Stimulated activated CD4-positive, alpha-beta T cell treated with anti-CD3 and anti-CD28 coated beads, TNF-alpha, amount 100 ng/mL, for 24 hours (primary cell): ENCODE measurements around the gene FUS.
"Not testable (repeated sequence)": the region's sequence is repeated elsewhere in the genome, so short reads cannot be mapped to it uniquely, and the experiment has no call there.

Source experiments
- DNase-seq, 3 experiments: peaks; one replicate each; pipeline ENCODE4 v3.0.0-alpha.2; 2020; ENCODE audit warnings: low read depth in 3 of 3

The FUS gene

DNA sequence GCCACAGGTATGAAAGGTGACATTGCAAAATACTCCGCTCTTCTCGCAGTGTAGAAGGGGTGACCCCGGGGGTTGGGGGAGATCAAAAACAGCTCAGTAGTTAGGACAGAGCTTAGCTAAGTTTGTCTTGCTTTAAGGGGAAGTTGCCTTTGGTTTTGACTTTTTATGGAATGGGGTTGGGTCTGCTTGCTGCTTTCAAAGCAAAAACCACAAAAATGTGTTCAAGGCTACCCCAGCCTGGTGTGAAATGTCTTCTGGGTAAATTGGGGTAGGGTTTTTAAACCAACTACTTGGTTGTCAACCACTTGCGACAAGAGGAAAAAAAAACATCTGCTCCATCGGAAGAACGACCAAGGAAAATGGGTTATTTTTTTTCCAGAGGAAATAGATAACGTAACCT, 6.2 kb downstream of the FUS start:
- DNase-seq: no peak

DNA sequence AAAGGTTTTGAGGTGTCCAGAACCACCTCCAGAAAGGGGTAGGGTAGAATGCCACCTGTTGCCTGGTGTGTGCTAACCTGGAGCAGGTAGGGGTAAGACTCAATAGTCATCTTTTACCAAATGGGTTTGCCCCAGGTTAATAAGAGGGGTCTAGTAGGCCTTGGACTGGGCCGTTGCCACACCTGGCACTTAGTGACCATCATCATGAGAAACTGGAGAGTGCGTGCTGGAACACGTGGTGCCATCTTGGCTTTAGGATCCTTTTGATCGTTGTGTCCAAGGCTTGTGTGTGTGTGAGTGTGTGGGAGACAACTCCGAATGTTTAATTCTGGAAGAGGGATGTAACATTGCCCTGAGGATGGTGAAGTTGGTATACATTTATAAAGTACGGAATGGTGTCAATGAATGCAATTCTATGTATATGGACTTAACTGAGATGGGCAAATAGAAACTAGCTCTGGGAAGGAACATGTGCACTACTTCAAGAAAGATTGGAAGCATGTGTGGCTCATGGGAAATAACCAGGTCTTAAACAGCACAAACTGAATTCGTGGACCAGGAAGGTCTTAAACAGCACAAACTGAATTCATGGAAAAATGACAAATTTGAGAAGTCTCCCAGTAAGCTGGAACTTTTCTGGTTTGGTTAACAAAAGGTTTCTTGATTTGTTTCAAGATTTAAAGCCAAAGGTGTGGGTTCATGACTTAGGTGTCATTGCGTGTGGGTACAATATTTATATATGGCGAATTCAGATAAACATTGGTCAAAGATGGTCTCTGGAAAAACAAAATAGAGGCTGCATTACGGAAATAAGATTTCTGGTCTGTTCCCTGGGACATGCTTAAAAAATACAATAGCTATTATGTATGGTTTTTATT, 7.2 kb downstream of the FUS start:
- no peak for DNase-seq

GRCh38 chr16:31187808-31188189, 7.9 kb downstream of the FUS start:
- DNase-seq: no peak

DNA sequence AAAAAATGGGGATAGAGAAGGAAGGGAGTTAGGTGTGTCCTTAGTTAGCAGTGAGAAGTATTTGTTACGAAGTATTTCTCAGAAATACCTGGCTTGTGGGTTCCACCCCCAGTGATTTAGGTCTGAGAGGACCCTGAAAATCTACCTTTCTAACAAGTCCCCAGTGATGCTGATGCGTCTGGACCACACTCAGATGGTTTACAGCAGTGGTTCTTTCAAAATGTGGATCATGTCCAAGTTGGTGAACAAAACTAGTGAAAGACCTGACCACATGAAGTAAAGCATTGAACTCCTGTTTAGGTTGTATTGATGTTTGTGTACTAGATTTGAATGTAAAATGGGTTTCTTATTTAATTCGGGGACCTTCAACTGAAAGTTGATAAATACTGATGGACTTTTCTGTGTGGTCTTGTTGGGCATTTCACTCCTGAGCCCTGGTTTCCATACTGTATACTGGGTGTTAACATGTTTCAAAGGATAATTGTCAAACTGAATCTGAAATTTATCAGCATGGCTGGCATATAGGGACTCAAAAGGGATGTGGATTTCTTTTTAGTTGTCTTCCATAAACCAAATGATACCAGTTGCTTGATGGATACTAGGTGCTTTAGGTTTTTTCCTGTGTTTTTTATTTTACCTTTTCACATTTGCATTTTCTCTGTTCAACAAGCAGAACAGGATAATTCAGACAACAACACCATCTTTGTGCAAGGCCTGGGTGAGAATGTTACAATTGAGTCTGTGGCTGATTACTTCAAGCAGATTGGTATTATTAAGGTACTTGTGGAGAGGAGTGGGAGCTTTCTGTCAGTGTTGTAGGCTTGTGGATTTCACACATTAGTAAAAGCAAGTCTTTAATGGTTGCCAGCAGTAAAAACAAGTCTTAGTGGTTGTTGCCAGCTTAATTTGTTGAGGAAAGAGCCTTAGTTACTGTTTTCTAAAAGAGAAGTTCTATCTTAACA, 8.8 kb downstream of the FUS start:
- no peak for DNase-seq

DNA sequence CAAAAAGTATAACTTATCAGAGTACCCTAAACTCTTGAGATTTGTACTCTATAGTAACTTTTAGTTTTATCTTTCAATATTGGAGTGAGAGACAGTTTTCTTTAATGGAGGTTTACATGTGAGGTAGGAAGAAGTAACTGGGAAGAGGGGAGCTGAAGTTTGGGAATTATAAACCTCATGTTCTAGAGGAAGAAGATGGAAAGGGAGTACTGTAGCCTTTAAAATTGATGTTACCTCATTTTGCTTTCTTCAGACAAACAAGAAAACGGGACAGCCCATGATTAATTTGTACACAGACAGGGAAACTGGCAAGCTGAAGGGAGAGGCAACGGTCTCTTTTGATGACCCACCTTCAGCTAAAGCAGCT, 9.5 kb downstream of the FUS start:
- no peak for DNase-seq

DNA sequence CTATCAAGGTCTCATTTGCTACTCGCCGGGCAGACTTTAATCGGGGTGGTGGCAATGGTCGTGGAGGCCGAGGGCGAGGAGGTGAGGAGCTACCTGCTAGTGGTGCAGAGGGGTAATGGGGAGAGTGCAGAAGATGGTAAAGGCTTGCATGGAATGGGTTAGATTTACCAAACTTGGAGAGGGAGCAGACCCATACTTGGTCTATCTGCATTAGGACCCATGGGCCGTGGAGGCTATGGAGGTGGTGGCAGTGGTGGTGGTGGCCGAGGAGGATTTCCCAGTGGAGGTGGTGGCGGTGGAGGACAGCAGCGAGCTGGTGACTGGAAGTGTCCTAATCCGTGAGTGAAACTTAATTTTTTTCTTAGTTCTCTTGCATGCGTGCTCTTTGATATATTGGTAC, 10.1 kb downstream of the FUS start:
- DNase-seq: no peak

DNA sequence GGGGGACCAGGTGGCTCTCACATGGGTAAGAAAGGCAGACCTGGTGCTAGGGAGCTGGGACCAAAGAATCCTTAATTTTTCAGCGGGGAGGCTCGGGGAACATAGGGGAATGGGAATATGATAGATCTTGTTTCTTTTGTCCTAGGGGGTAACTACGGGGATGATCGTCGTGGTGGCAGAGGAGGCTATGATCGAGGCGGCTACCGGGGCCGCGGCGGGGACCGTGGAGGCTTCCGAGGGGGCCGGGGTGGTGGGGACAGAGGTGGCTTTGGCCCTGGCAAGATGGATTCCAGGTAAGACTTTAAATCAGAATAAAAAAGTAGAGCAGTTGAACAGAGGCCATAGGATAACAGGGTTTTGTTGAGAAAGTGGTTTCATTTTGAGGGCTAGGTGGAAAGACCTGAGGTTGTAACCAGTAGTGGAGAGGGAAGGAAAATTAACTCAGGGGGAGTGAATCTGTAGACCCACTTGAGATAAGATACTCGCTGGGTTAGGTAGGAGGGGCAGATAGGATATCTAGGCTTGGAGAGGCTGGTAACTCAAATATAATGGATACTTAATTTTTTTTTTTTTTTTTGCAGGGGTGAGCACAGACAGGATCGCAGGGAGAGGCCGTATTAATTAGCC, 11.0 kb downstream of the FUS start:
- no peak for DNase-seq

- no peak for DNase-seq
These were observed 11.9 kb downstream of the FUS start for GRCh38 chr16:31191697-31192428.

DNA sequence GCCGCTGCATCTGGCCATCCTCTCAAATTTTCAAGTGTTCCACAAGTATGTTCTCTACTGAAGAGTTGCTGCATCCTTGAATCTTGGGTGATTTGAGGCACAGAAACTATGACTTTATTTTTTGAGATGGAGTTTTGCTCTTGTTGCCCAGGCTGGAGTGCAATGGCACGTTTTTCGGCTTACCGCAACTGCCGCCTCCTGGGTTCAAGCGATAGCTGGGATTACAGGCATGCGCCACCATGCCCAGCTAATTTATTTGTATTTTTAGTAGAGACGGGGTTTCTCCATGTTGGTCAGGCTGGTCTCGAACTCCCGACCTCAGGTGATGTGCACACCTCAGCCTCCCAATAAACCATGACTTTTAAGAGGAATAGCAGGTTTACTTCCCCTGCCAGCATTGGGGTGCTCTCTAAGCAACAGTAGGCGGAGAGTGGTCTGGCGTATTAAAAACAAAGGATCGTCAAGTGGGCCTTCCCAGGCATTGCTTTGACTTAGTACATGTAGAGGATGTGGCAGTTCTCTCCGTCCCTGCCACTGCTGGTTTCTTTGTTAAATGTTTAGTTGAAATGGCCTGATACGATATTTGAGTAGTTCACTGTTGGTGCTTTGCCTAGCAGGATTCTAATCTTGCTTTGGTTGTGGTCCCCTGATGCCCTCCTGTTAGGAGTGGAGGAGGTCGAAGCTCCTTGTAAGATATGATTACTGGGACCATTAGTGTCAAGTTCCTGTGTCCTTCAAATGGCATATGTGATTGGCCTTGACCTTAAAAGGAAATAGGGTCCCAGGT, 13.1 kb downstream of the FUS start:
- DNase-seq: no peak

- no peak for DNase-seq
These were observed 13.9 kb downstream of the FUS start for GRCh38 chr16:31193874-31194273.

DNA sequence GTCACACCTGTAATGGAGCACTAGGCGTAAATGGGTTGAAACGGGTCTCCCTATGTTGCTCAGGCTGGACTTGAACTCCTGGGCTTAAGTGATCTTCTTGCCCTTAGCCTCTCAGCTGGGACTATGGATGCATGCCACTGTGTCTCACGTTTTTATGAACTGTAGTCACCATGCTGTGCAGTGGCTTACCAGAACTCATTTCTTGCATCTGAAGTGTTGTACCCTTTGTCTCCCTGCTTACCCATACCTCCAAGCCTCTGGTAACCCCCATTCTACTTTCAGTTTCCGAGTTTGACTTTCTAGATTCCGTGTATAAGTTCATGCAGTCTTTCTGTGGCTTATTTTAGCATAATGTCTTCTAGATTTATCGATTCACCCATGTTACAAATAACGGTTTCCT, 15.0 kb downstream of the FUS start:
- no peak for DNase-seq

- not testable (repeated sequence) for DNase-seq
These were observed 15.9 kb downstream of the FUS start for GRCh38 chr16:31195861-31196260.

GRCh38 chr16:31196324-31197088, 16.6 kb downstream of the FUS start:
- no peak for DNase-seq

GRCh38 chr16:31198207-31198882, 18.4 kb downstream of the FUS start:
- DNase-seq: no peak

DNA sequence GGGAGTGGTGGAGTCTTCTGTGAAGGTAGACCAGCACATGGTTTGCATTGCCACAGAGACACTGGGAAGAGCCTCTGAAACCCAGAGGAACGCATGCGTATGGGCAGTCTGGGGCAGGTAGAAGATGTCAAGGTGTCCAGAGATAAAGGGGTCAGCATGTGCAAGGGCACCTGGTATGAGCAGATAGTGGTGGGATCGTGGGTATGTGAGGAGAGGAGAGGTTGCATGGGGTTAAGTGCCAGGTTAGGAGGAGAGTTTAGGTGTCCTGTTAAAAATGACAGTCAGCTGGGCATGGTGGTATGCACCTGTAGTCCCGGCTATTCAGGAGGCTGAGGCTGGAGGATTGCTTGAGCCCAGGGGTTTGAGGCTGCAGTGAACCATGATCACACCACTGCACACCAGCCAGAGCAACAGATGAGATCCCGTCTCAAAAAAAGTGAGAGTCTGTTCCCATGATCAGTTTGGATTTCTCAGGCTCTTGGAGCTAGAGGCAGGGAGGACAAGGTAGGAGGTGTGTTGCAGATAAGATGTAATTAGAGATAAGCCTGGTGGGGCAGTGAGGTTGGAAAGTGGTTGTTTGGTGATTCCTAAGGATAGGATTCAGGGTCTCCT, 19.6 kb downstream of the FUS start:
- DNase-seq: no peak

DNA sequence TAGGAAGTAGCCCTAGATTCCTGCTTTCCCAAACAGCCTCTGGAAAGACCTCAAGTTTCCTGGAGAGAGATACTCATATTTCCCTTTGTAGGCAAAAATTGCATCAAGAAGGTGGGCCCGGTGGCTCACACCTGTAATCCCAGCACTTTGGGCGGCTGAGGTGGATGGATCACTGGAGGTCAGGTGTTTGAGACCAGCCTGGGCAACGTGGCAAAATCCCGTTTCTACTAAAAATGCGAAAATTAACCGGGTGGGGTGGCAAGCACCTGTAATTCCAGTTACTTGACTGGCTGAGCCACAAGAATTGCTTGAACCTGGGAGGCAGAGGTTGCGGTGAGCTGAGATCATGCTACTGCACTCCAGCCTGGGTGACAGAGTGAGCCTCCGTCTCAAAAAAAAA, 20.2 kb downstream of the FUS start:
- DNase-seq: not testable (repeated sequence)

- DNase-seq: no peak
These were observed 21.1 kb downstream of the FUS start for GRCh38 chr16:31200821-31201568.
